ENCODE results near the gene CISH. TPM values are rescaled to one million over a fixed set of nuclear protein-coding genes. Genes with fewer than 3 reads are reported as not detected.

Gene CISH
- total and polyA plus RNA-seq, 12 donors: 5.4 to 131 (median 23.1) TPM

DNA sequence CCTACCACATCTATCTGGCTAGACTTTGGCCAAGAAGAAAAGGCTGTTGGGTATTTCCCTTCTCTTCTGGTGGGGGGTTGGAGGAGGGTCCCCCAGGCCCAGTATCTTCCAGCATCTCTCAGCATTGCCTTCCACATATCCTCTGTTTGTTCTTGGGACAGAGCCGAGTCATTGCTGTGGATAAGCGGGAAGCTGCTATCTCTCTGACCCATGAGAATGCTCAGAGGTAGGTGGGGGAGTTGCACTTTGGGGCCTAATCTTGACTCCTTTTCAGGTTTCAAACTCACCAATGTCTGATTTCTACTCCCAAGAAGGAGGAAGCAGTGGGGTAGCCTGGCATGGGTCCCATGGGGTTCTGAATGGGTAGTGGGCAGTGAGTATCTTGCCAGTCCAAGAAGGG is 34.2 kb downstream of the CISH start:
- intact Hi-C loops (cut with DNase I): loop anchor here in 3 of 10 donors (10.0 kb wide), 2 partner anchors 97 to 807 kb away; partner anchors contain the start of genes MANF (in 2 of the 3) and DOCK3 (in 1 of the 3)
- Histone ChIP-seq H3K4me3 (no peak overlapping the region), H3K27ac (no peak overlapping the region), H3K36me3 (peaks cover 0 to 89% (median 0%) of the 10 kb centered on the region in 9 donors), H3K4me1 (peaks cover 3 to 33% (median 21%) of the 10 kb centered on the region in 9 donors), H3K27me3 (no peaks in the 10 kb centered on the region), H3K9me3 (no peaks in the 10 kb centered on the region)
- DNase-seq (no peak), ATAC-seq (no peak)
- TF ChIP-seq, protein P1, sequence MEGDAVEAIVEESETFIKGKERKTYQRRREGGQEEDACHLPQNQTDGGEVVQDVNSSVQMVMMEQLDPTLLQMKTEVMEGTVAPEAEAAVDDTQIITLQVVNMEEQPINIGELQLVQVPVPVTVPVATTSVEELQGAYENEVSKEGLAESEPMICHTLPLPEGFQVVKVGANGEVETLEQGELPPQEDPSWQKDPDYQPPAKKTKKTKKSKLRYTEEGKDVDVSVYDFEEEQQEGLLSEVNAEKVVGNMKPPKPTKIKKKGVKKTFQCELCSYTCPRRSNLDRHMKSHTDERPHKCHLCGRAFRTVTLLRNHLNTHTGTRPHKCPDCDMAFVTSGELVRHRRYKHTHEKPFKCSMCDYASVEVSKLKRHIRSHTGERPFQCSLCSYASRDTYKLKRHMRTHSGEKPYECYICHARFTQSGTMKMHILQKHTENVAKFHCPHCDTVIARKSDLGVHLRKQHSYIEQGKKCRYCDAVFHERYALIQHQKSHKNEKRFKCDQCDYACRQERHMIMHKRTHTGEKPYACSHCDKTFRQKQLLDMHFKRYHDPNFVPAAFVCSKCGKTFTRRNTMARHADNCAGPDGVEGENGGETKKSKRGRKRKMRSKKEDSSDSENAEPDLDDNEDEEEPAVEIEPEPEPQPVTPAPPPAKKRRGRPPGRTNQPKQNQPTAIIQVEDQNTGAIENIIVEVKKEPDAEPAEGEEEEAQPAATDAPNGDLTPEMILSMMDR (IDR thresholded peaks at IDR 0.05): no peak
- WGBS, 2 donors: 95 to 100% methylated on average over 2 of the region's 2 CpGs

- Histone ChIP-seq H3K27me3 (no peaks in the 10 kb centered on the region), H3K4me1 (peaks cover under 1 to 45% (median 18%) of the 10 kb centered on the region in 9 donors), H3K36me3 (peaks cover 0 to 79% (median 0%) of the 10 kb centered on the region in 9 donors), H3K27ac (peak overlapping the region in 1 of 10 donors; percentile 73), H3K9me3 (no peaks in the 10 kb centered on the region), H3K4me3 (no peak overlapping the region)
- 92 to 99% methylated on average over 6 of the region's 6 CpGs for WGBS, 2 donors
- TF ChIP-seq, protein P1 (IDR thresholded peaks at IDR 0.05): no peak
- intact Hi-C loops (cut with DNase I): loop anchor here in 3 of 10 donors (10.0 kb wide), 2 partner anchors 99 to 809 kb away; partner anchors contain the start of genes MANF (in 2 of the 3) and DOCK3 (in 1 of the 3)
- DNase-seq (no peak), ATAC-seq (no peak)
Measured at GRCh38 chr3:50575372-50575771, 36.2 kb downstream of the CISH start.

- 84 to 96% methylated on average over 1 of the region's 1 CpG for WGBS, 2 donors
- no peaks in the 10 kb centered on the region for H3K9me3 ChIP-seq
- intact Hi-C loops (cut with DNase I): loop anchor here in 3 of 10 donors (5.0 to 10.0 kb wide), 3 partner anchors 100 to 810 kb away; partner anchors contain the start of genes MANF (in 2 of the 3) and DOCK3 (in 1 of the 3)
- H3K27me3 ChIP-seq: no peaks in the 10 kb centered on the region
- H3K27ac ChIP-seq: peak overlapping the region in 1 of 10 donors; percentile 73
- ATAC-seq (no peak), DNase-seq (no peak)
- TF ChIP-seq, protein P1 (IDR thresholded peaks at IDR 0.05): no peak
- H3K4me1 ChIP-seq: peaks cover 6 to 53% (median 25%) of the 10 kb centered on the region in 9 donors
- H3K4me3 ChIP-seq: no peak overlapping the region
- H3K36me3 ChIP-seq: peaks cover 0 to 70% (median 0%) of the 10 kb centered on the region in 9 donors
Measured at GRCh38 chr3:50574444-50574831, 37.1 kb downstream of the CISH start.

DNA sequence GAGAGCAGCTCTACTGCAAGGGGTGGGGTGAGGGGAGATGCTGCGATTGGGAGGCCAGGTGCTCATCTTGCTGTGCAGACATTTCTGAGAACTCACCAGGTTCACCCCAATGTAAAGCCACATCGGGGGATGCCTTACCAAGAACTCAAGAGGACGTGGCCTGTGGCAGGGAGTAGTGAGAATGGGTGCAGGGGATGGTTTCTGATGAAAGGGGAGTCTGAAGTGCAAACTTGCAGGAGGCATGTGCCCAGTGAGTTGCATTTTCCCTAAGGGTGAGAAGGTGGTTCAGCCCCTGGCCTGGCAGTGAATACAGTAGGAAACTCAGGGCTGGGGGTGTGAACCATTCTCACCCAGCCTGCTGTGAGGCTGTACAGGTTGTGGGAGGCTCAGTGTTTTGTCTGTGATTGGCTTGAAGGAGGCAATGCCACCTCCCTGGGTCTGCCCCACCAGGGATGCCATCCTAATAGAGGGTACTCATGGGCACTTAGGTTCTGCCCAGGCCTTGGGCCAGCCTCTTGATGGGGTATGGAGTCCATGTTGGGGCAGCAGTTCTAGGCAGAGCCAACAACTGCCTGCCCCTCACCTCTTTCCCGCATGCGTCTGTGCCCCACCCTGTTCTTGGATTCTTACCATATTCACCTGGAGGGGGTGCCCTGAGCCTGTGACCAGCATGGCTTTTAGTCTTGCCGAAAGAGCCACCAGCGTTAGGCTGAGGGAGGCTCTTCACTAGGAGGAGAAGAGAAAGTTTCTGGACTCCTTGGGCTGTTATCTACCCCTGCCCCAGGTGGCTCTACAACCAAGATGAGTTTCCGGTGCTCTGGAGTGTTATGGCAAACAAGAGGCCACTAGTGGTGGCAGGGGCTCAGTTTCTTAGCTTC is 37.8 kb downstream of the CISH start:
- no peak overlapping the region for H3K4me3 ChIP-seq
- ATAC-seq (no peak), DNase-seq (no peak)
- TF ChIP-seq, protein P1 (IDR thresholded peaks at IDR 0.05): no peak
- peak overlapping the region in 1 of 10 donors; percentile 73 for H3K27ac ChIP-seq
- WGBS, 2 donors: 88 to 89% methylated on average over 8 of the region's 8 CpGs
- H3K27me3 ChIP-seq: no peaks in the 10 kb centered on the region
- peaks cover 6 to 54% (median 25%) of the 10 kb centered on the region in 9 donors for H3K4me1 ChIP-seq
- intact Hi-C loops (cut with DNase I): loop anchor here in 6 of 10 donors (2.0 to 10.0 kb wide), 4 partner anchors 41 to 811 kb away; partner anchors contain the start of genes MANF (in 2 of the 6) and DOCK3 (in 1 of the 6)
- H3K9me3 ChIP-seq: no peaks in the 10 kb centered on the region
- H3K36me3 ChIP-seq: peaks cover 0 to 65% (median 0%) of the 10 kb centered on the region in 9 donors

Data from heart right ventricle (tissue), 16 donors.